ENCODE measurements around the gene PRSS38.

Gene PRSS38

DNA sequence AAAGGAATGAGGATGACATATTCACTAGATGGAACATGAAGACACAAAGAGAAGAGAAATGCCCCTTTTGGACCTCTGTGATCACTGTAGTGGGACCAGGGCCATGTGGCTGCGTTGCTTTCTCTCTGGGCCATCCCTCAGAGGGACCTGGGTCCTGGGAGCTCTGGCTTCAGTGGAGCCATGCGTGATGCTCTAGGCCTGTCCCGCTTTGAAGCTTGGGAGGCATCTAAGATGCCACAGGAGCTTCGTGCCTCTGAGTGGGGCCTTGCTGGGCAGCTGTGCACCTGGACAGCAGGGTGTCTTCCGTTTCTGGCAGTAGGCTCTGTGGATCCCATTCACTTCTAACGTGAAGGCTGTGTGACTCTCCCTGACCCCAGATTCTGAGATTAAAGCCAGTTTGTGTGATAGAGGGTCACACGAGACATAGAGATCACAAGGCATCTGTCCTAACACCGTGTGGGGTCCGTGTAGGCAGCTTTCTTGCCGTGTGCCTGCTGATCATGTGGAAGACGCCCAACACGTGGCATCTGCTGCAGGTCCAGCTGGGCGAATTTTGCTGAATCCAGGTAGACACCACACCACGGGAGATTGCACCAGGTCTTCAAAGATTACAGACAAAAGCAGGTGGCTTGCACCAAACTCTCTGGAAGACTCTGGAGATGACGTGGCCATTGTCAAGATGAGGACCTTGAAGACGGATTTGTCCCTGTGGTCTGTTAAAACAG lies 17.2 kb upstream of the PRSS38 start:
- TF ChIP-seq, protein P1, sequence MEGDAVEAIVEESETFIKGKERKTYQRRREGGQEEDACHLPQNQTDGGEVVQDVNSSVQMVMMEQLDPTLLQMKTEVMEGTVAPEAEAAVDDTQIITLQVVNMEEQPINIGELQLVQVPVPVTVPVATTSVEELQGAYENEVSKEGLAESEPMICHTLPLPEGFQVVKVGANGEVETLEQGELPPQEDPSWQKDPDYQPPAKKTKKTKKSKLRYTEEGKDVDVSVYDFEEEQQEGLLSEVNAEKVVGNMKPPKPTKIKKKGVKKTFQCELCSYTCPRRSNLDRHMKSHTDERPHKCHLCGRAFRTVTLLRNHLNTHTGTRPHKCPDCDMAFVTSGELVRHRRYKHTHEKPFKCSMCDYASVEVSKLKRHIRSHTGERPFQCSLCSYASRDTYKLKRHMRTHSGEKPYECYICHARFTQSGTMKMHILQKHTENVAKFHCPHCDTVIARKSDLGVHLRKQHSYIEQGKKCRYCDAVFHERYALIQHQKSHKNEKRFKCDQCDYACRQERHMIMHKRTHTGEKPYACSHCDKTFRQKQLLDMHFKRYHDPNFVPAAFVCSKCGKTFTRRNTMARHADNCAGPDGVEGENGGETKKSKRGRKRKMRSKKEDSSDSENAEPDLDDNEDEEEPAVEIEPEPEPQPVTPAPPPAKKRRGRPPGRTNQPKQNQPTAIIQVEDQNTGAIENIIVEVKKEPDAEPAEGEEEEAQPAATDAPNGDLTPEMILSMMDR (IDR thresholded peaks at IDR 0.05; ENCODE audit: insufficient read depth, missing control alignments) = no peak
- DNase-seq (ENCODE audit: insufficient read length, low spot score) = no peak
- FAIRE-seq = no peak

DNA sequence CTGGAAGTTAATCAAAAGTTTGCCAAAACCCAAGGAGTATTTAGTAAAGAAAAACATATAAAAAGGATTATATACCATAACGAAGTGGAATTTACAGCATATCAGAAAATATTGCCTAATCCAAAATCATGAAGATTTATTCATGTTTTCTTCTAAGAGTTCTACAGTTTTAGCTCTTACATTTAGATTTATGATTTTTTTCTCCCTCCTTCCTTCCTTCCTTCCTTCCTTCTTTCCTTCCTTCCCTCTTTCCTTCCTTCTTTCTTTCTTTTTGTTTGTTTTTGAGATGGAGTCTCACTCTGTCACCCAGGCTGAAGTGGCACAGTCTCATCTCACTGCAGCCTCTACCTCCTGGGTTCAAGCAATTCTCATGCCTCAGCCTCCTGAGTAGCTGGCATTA lies 15.7 kb upstream of the PRSS38 start:
- FAIRE-seq (no peak), DNase-seq (ENCODE audit: insufficient read length, low spot score) (no peak)
- TF ChIP-seq, protein P1 (IDR thresholded peaks at IDR 0.05; ENCODE audit: insufficient read depth, missing control alignments) = no peak

DNA sequence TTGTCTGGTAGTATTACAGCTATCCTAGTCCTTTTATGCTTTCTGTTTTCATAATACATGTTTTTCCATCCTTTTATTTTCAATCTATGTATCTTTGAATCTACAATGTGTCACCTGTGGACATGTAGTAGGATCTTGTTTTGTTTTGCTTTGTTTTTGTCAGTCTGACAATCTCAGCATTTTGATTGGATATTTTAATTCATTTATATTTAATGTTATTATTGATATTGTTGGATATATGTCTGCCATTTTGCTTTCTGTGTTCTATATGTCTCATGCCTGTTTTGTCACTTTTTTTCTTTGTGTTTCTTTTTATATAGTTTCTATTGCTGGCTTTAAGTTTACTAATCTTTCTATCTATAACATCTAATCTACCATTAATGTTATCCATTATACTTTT lies 11.5 kb upstream of the PRSS38 start:
- FAIRE-seq (no peak), DNase-seq (ENCODE audit: insufficient read length, low spot score) (no peak)
- TF ChIP-seq, protein P1 (IDR thresholded peaks at IDR 0.05; ENCODE audit: insufficient read depth, missing control alignments) = no peak

DNA sequence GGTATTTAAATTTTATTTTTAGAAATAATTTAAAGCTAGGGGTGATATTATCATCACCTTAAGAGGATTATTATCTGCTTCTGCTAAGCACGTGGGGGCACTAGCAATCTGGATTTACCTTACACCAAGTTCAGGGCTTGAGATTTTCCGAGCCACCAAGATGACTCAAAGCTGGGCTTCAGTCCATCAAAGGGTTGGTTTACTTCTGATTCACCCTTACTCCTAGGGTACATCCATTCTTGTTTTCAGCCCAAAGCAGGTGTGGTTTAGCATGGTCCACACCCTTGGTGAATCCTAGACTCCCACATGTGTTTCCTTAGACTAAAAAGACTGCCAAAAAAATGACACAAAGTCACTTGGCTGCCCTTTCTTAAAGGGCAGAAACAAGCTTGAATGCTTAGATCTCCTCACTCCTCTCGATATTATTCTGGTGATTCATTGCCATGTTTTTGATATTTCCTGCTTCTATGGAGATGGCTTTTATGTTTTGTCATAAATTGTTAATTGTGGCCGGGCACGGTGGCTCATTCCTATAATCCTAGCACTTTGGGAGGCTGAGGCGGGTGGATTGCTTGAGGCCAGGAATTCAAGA lies 9.8 kb upstream of the PRSS38 start:
- DNase-seq (ENCODE audit: insufficient read length, low spot score) (no peak), FAIRE-seq (no peak)
- TF ChIP-seq, protein P1 (IDR thresholded peaks at IDR 0.05; ENCODE audit: insufficient read depth, missing control alignments) = no peak

DNA sequence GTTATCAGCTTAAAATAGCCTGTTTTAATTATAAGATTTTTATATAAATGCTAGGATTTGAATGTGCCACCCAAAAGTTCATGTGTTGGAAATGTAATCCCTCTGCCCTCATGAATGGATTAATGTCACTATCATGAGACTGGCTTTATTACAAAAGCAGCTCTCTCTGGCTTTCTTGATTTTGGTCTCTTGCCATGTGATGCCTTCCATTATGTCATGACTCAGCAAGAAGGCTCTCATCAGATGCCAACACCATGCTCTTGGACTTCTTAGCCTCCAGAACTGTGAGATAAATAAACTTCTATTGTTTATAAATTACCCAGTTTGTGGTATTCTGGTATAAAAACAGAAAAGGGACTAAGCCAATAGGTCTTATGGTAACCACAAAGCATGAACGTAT lies 6.9 kb upstream of the PRSS38 start:
- TF ChIP-seq, protein P1 (IDR thresholded peaks at IDR 0.05; ENCODE audit: insufficient read depth, missing control alignments) = no peak
- DNase-seq (ENCODE audit: insufficient read length, low spot score) = no peak
- FAIRE-seq = no peak

DNA sequence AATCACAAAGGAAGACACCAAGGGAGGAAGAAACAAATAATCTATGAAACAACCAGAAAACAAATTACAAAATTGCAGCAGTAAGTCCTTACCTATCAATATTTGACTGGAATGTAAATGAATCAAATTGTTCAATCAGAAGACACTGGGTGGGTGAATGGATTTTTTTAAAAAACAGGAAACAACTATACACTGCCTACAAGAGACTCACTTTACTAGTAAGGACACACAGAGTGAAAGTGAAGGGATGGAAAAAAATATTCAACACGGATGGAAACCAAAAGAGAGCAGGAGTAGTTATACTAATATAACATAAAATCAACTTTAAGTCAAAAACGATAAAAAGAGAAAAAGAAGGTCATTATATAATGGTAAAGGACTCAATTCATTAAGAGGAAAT lies 6.4 kb upstream of the PRSS38 start:
- FAIRE-seq = no peak
- TF ChIP-seq, protein P1 (IDR thresholded peaks at IDR 0.05; ENCODE audit: insufficient read depth, missing control alignments) = no peak

DNA sequence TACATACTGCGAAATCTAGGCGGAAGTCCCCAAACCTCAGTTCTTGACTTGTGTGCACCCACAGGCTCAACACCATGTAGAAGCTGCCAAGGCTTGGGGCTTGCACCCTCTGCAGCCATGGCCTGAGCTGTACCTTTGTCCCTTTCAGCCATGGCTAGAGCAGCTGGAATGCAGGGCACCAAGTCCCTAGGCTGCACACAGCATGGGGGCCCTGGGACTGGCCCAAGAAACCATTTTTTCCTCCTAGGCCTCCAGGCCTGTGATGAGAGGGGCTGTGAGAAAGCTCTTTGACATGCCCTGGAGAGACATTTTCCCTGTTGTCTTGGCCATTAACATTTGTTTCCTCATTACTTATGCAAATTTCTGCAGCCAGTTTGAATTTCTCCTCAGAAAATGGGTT lies 1.5 kb upstream of the PRSS38 start:
- TF ChIP-seq, protein P1 (IDR thresholded peaks at IDR 0.05; ENCODE audit: insufficient read depth, missing control alignments) = no peak
- FAIRE-seq (no peak), DNase-seq (ENCODE audit: insufficient read length, low spot score) (no peak)

More for the DNA sequence above, 6.4 kb upstream of the PRSS38 start:
- DNase-seq (ENCODE audit: insufficient read length, low spot score) = no peak
